ENCODE measurements around the gene WDR5B.
"Not testable (repeated sequence)": the region's sequence is repeated elsewhere in the genome, so short reads cannot be mapped to it uniquely, and the experiment has no call there.

Gene WDR5B

GRCh38 chr3:122448218-122448617 lies 32.4 kb upstream of the WDR5B start:
- H3K4ac ChIP-seq (ENCODE audit: low read depth in 1 of 2, low read length in 2 of 2); H2AK5ac ChIP-seq (ENCODE audit: low read length, severe bottlenecking); H3K4me3 ChIP-seq (ENCODE audit: insufficient read depth in 1 of 2, low read depth in 1 of 2, low read length in 2 of 2); H3K4me1 ChIP-seq (ENCODE audit: control insufficient read depth, insufficient read depth, low read depth, low read length); H3K27me3 ChIP-seq (ENCODE audit: control insufficient read depth in 1 of 2, insufficient read depth in 1 of 2, low read length in 2 of 2); H3K23ac ChIP-seq (ENCODE audit: low read length in 2 of 2); H3K4me2 ChIP-seq (ENCODE audit: low read length, poor library complexity, severe bottlenecking); H3K14ac ChIP-seq (ENCODE audit: low read length in 2 of 2); H3K9me3 ChIP-seq (ENCODE audit: control insufficient read depth, low read length); H3K79me1 ChIP-seq (replicated peaks; ENCODE audit: low read length, poor library complexity, severe bottlenecking); H2AFZ ChIP-seq (ENCODE audit: low read depth, low read length); H2BK12ac ChIP-seq (ENCODE audit: low read length in 2 of 2); H3K27ac ChIP-seq (ENCODE audit: low read length, poor library complexity, severe bottlenecking); H4K8ac ChIP-seq (ENCODE audit: low read length); H2BK15ac ChIP-seq (ENCODE audit: low read depth, poor library complexity, severe bottlenecking); H2BK5ac ChIP-seq (ENCODE audit: low read depth, low read length, poor library complexity, severe bottlenecking); H2BK120ac ChIP-seq (ENCODE audit: low read depth, low read length); H3K9ac ChIP-seq (ENCODE audit: low read length); DNase-seq; H3K18ac ChIP-seq (ENCODE audit: low read depth in 1 of 2, low read length in 2 of 2); H4K91ac ChIP-seq (ENCODE audit: low read length): not testable (repeated sequence)
- WGBS = 100% methylated on average over 4 of the region's 6 CpGs
- peaks cover 19 to 70% of the 10 kb centered on the region in 2 experiments for H3K36me3 ChIP-seq (ENCODE audit: control insufficient read depth in 1 of 2, insufficient read depth in 2 of 2, low read depth in 1 of 2, low read length in 2 of 2)

- not testable (repeated sequence) for H2AFZ ChIP-seq (ENCODE audit: low read depth, low read length); H3K18ac ChIP-seq (ENCODE audit: low read depth in 1 of 2, low read length in 2 of 2); H2BK5ac ChIP-seq (ENCODE audit: low read depth, low read length, poor library complexity, severe bottlenecking); H3K23ac ChIP-seq (ENCODE audit: low read length in 2 of 2); H3K4me3 ChIP-seq (ENCODE audit: insufficient read depth in 1 of 2, low read depth in 1 of 2, low read length in 2 of 2); H3K4me1 ChIP-seq (ENCODE audit: control insufficient read depth, insufficient read depth, low read depth, low read length); H4K8ac ChIP-seq (ENCODE audit: low read length); H2AK5ac ChIP-seq (ENCODE audit: low read length, severe bottlenecking); H4K91ac ChIP-seq (ENCODE audit: low read length); H3K9ac ChIP-seq (ENCODE audit: low read length); H2BK12ac ChIP-seq (ENCODE audit: low read length in 2 of 2); H3K4ac ChIP-seq (ENCODE audit: low read depth in 1 of 2, low read length in 2 of 2); H3K14ac ChIP-seq (ENCODE audit: low read length in 2 of 2); H3K27me3 ChIP-seq (ENCODE audit: control insufficient read depth in 1 of 2, insufficient read depth in 1 of 2, low read length in 2 of 2); H3K4me2 ChIP-seq (ENCODE audit: low read length, poor library complexity, severe bottlenecking); DNase-seq; H2BK120ac ChIP-seq (ENCODE audit: low read depth, low read length); H2BK15ac ChIP-seq (ENCODE audit: low read depth, poor library complexity, severe bottlenecking); H3K9me3 ChIP-seq (ENCODE audit: control insufficient read depth, low read length); H3K27ac ChIP-seq (ENCODE audit: low read length, poor library complexity, severe bottlenecking)
- WGBS = 99% methylated on average over 4 of the region's 5 CpGs
- peaks cover 11% of the 10 kb centered on the region for H3K79me1 ChIP-seq (replicated peaks; ENCODE audit: low read length, poor library complexity, severe bottlenecking)
- H3K36me3 ChIP-seq (ENCODE audit: control insufficient read depth in 1 of 2, insufficient read depth in 2 of 2, low read depth in 1 of 2, low read length in 2 of 2) = peaks cover 15 to 73% of the 10 kb centered on the region in 2 experiments
These were observed 28.6 kb upstream of the WDR5B start for GRCh38 chr3:122444491-122444887.

- H3K9ac ChIP-seq (ENCODE audit: low read length); H2BK120ac ChIP-seq (ENCODE audit: low read depth, low read length); H3K4me1 ChIP-seq (ENCODE audit: control insufficient read depth, insufficient read depth, low read depth, low read length); H3K4ac ChIP-seq (ENCODE audit: low read depth in 1 of 2, low read length in 2 of 2); H3K4me3 ChIP-seq (ENCODE audit: insufficient read depth in 1 of 2, low read depth in 1 of 2, low read length in 2 of 2); H2AFZ ChIP-seq (ENCODE audit: low read depth, low read length); H2BK5ac ChIP-seq (ENCODE audit: low read depth, low read length, poor library complexity, severe bottlenecking); H3K27me3 ChIP-seq (ENCODE audit: control insufficient read depth in 1 of 2, insufficient read depth in 1 of 2, low read length in 2 of 2); H3K4me2 ChIP-seq (ENCODE audit: low read length, poor library complexity, severe bottlenecking); H2BK12ac ChIP-seq (ENCODE audit: low read length in 2 of 2); H4K8ac ChIP-seq (ENCODE audit: low read length); H4K91ac ChIP-seq (ENCODE audit: low read length); H2AK5ac ChIP-seq (ENCODE audit: low read length, severe bottlenecking); H3K18ac ChIP-seq (ENCODE audit: low read depth in 1 of 2, low read length in 2 of 2); H3K23ac ChIP-seq (ENCODE audit: low read length in 2 of 2); H2BK15ac ChIP-seq (ENCODE audit: low read depth, poor library complexity, severe bottlenecking); H3K9me3 ChIP-seq (ENCODE audit: control insufficient read depth, low read length); H3K14ac ChIP-seq (ENCODE audit: low read length in 2 of 2); DNase-seq; H3K27ac ChIP-seq (ENCODE audit: low read length, poor library complexity, severe bottlenecking): not testable (repeated sequence)
- 94% methylated on average over 11 of the region's 11 CpGs for WGBS
- Histone ChIP-seq H3K79me1 (replicated peaks; ENCODE audit: low read length, poor library complexity, severe bottlenecking) (peaks cover 14% of the 10 kb centered on the region), H3K36me3 (ENCODE audit: control insufficient read depth in 1 of 2, insufficient read depth in 2 of 2, low read depth in 1 of 2, low read length in 2 of 2) (peaks cover 15 to 73% of the 10 kb centered on the region in 2 experiments)
These were observed 28.1 kb upstream of the WDR5B start for GRCh38 chr3:122443762-122444490.

- H3K4ac ChIP-seq (ENCODE audit: low read depth in 1 of 2, low read length in 2 of 2) = no peak overlapping the region
- H3K79me1 ChIP-seq (replicated peaks; ENCODE audit: low read length, poor library complexity, severe bottlenecking) = peaks cover 14% of the 10 kb centered on the region
- H3K9me3 ChIP-seq (ENCODE audit: control insufficient read depth, low read length) = no peaks in the 10 kb centered on the region
- no peak for DNase-seq
- H4K8ac ChIP-seq (ENCODE audit: low read length) = no peak overlapping the region
- no peak overlapping the region for H3K4me2 ChIP-seq (ENCODE audit: low read length, poor library complexity, severe bottlenecking)
- peaks cover 2% of the 10 kb centered on the region for H3K4me1 ChIP-seq (ENCODE audit: control insufficient read depth, insufficient read depth, low read depth, low read length)
- H3K9ac ChIP-seq (ENCODE audit: low read length) = no peak overlapping the region
- no peak overlapping the region for H2BK5ac ChIP-seq (ENCODE audit: low read depth, low read length, poor library complexity, severe bottlenecking)
- H2BK12ac ChIP-seq (ENCODE audit: low read length in 2 of 2) = no peak overlapping the region
- no peak overlapping the region for H4K91ac ChIP-seq (ENCODE audit: low read length)
- H2AK5ac ChIP-seq (ENCODE audit: low read length, severe bottlenecking) = no peak overlapping the region
- no peak overlapping the region for H2BK15ac ChIP-seq (ENCODE audit: low read depth, poor library complexity, severe bottlenecking)
- H3K36me3 ChIP-seq (ENCODE audit: control insufficient read depth in 1 of 2, insufficient read depth in 2 of 2, low read depth in 1 of 2, low read length in 2 of 2) = peaks cover 19 to 73% of the 10 kb centered on the region in 2 experiments
- H3K27ac ChIP-seq (ENCODE audit: low read length, poor library complexity, severe bottlenecking) = no peak overlapping the region
- no peaks in the 10 kb centered on the region for H3K27me3 ChIP-seq (ENCODE audit: control insufficient read depth in 1 of 2, insufficient read depth in 1 of 2, low read length in 2 of 2)
- WGBS = 79% methylated on average over 10 of the region's 10 CpGs
- no peak overlapping the region for H3K14ac ChIP-seq (ENCODE audit: low read length in 2 of 2)
- no peak overlapping the region for H3K18ac ChIP-seq (ENCODE audit: low read depth in 1 of 2, low read length in 2 of 2)
- H2AFZ ChIP-seq (ENCODE audit: low read depth, low read length) = no peak overlapping the region
- no peak overlapping the region for H3K23ac ChIP-seq (ENCODE audit: low read length in 2 of 2)
- no peak overlapping the region for H3K4me3 ChIP-seq (ENCODE audit: insufficient read depth in 1 of 2, low read depth in 1 of 2, low read length in 2 of 2)
- H2BK120ac ChIP-seq (ENCODE audit: low read depth, low read length) = no peak overlapping the region
These were observed 27.2 kb upstream of the WDR5B start for GRCh38 chr3:122443090-122443489.
